Measurements from ENCODE around the gene PLEKHG5. TPM values are rescaled to one million over a fixed set of nuclear protein-coding genes. Genes with fewer than 3 reads are reported as not detected.

Gene PLEKHG5
- total RNA-seq, 1 experiment from 2014 or later: not detected

DNA sequence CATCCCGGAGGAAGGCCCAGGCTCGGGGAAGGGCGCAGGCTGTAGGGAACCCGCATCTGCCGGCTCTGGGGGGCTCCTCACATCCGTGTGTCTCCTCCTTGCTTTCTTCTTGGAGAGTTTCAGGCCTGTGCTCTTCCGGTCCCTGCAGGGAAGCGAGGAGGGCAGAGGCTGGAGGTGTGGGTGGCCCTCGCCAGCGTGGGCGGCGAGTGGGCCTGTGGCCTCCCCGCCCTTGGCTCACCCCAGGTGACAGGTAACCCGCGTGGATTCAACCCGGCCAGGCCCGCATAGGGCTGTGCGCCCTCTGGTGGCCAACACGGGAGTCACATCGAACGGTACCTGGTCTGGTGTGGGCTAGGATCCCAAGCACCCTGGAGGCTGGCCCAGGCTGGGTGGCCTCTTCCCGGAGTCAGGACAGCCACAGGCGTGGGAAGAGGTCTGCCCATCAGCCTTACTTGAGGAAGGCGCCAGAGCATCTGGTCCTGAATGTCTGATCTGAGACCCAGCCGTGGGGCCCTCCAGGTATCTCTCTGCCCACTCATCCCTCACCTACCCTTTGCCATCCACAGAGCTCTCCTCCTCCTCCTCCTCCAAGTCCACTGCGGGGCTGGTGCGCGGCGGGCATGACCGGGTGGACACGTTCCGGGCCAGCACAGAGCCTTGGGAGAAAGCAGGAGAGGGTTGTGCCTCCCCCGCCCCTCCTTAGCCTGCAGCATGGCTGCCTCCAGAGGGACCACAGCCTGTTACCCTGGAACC, 15.9 kb downstream of the PLEKHG5 start:
- H3K79me2 ChIP-seq (ENCODE audit: low read length): no peaks in the 10 kb centered on the region
- H3K9ac ChIP-seq (ENCODE audit: low read length): no peak overlapping the region
- no peaks in the 10 kb centered on the region for H3K9me3 ChIP-seq (ENCODE audit: low read length)
- no peaks in the 10 kb centered on the region for H3K9me2 ChIP-seq (replicated peaks; ENCODE audit: insufficient read depth, low read length)
- no peak overlapping the region for H2AFZ ChIP-seq (ENCODE audit: low read length)
- no peak overlapping the region for H3K27ac ChIP-seq (ENCODE audit: low read length)
- no peak overlapping the region for H3K4me2 ChIP-seq (ENCODE audit: low read depth, low read length, poor library complexity, severe bottlenecking)
- H3K4me1 ChIP-seq (ENCODE audit: low read length): 0 out of 2 replicates have a peak, but pooled peaks cover 2% of the 10 kb centered on the region
- peak; percentile 84 for DNase-seq
- no peaks in the 10 kb centered on the region for H3K36me3 ChIP-seq (ENCODE audit: insufficient read depth, low read length)
- H4K20me1 ChIP-seq (ENCODE audit: insufficient read depth, low read depth, low read length): 0 out of 2 replicates have a peak, but pooled peaks cover 4% of the 10 kb centered on the region
- no peak overlapping the region for H3K4me3 ChIP-seq (ENCODE audit: low read length)
- no peaks in the 10 kb centered on the region for H3K27me3 ChIP-seq (ENCODE audit: low read length)

GRCh38 chr1:6474815-6475282, 16.6 kb downstream of the PLEKHG5 start:
- no peak overlapping the region for H3K4me2 ChIP-seq (ENCODE audit: low read depth, low read length, poor library complexity, severe bottlenecking)
- no peaks in the 10 kb centered on the region for H3K9me3 ChIP-seq (ENCODE audit: low read length)
- H3K79me2 ChIP-seq (ENCODE audit: low read length): no peaks in the 10 kb centered on the region
- H3K9ac ChIP-seq (ENCODE audit: low read length): no peak overlapping the region
- no peaks in the 10 kb centered on the region for H3K9me2 ChIP-seq (replicated peaks; ENCODE audit: insufficient read depth, low read length)
- H3K36me3 ChIP-seq (ENCODE audit: insufficient read depth, low read length): no peaks in the 10 kb centered on the region
- H3K4me1 ChIP-seq (ENCODE audit: low read length): 0 out of 2 replicates have a peak, but pooled peaks cover 2% of the 10 kb centered on the region
- peak; percentile 53 for DNase-seq
- no peaks in the 10 kb centered on the region for H3K27me3 ChIP-seq (ENCODE audit: low read length)
- H2AFZ ChIP-seq (ENCODE audit: low read length): no peak overlapping the region
- no peak overlapping the region for H3K4me3 ChIP-seq (ENCODE audit: low read length)
- 0 out of 2 replicates have a peak, but pooled peaks cover 4% of the 10 kb centered on the region for H4K20me1 ChIP-seq (ENCODE audit: insufficient read depth, low read depth, low read length)
- H3K27ac ChIP-seq (ENCODE audit: low read length): no peak overlapping the region

DNA sequence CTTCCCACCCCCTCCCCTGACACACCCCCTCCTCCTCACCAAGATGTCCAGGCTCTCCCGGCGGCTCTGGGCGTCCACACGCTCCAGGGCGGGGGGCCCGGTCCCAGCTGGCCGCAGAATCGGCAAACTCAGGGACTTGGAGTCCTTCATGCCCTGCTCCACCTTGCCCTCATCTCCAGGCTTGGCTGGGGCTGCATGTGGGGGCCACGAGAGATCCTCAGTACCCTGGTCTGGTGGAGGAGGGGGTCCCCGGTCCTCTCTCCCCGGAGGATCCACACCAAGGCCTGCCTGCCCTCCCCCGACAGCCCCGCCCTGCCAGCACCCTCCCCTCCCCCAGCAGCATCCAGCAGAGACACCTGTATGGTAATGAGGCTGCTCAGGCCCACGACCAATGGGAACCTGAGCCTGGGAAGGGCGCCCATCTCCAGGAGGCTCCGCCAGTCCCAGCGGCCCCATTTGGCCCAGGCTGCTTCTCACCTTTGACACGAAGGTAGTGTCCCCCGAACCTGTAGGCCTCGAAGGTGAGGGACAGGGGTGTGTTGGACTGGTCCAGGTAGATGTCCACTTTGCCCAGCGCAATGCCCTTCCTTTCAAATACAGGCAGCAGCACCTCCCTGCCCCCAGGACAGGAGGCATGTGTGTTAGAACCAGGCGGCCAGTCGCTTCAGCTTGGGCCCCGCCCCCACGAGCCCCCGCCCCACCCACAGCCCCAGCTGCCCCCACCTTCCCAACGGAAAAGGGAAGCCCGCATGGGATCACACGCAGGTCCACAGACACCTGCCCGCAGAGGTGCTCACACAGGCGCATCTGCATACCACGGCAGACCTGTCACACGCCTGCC, 17.3 kb downstream of the PLEKHG5 start:
- DNase-seq: no peak
- Histone ChIP-seq H3K4me3 (ENCODE audit: low read length) (no peak overlapping the region), H2AFZ (ENCODE audit: low read length) (no peak overlapping the region), H3K27ac (ENCODE audit: low read length) (no peak overlapping the region), H3K36me3 (ENCODE audit: insufficient read depth, low read length) (no peaks in the 10 kb centered on the region), H3K9me3 (ENCODE audit: low read length) (no peaks in the 10 kb centered on the region), H3K9ac (ENCODE audit: low read length) (no peak overlapping the region), H3K79me2 (ENCODE audit: low read length) (no peaks in the 10 kb centered on the region), H3K4me2 (ENCODE audit: low read depth, low read length, poor library complexity, severe bottlenecking) (no peak overlapping the region), H3K4me1 (ENCODE audit: low read length) (0 out of 2 replicates have a peak, but pooled peaks cover 2% of the 10 kb centered on the region), H4K20me1 (ENCODE audit: insufficient read depth, low read depth, low read length) (0 out of 2 replicates have a peak, but pooled peaks cover 4% of the 10 kb centered on the region), H3K27me3 (ENCODE audit: low read length) (no peaks in the 10 kb centered on the region), H3K9me2 (replicated peaks; ENCODE audit: insufficient read depth, low read length) (no peaks in the 10 kb centered on the region)

- Histone ChIP-seq H3K4me1 (ENCODE audit: low read length) (0 out of 2 replicates have a peak, but pooled peaks cover 2% of the 10 kb centered on the region), H3K9me3 (ENCODE audit: low read length) (no peaks in the 10 kb centered on the region), H3K9me2 (replicated peaks; ENCODE audit: insufficient read depth, low read length) (no peaks in the 10 kb centered on the region), H3K9ac (ENCODE audit: low read length) (no peak overlapping the region), H2AFZ (ENCODE audit: low read length) (no peak overlapping the region), H3K36me3 (ENCODE audit: insufficient read depth, low read length) (no peaks in the 10 kb centered on the region), H4K20me1 (ENCODE audit: insufficient read depth, low read depth, low read length) (0 out of 2 replicates have a peak, but pooled peaks cover 4% of the 10 kb centered on the region), H3K27me3 (ENCODE audit: low read length) (no peaks in the 10 kb centered on the region), H3K27ac (ENCODE audit: low read length) (no peak overlapping the region), H3K79me2 (ENCODE audit: low read length) (no peaks in the 10 kb centered on the region), H3K4me3 (ENCODE audit: low read length) (no peak overlapping the region), H3K4me2 (ENCODE audit: low read depth, low read length, poor library complexity, severe bottlenecking) (no peak overlapping the region)
- no peak for DNase-seq
Measured at GRCh38 chr1:6473156-6473555, 18.3 kb downstream of the PLEKHG5 start.

GRCh38 chr1:6472391-6472790, 19.1 kb downstream of the PLEKHG5 start:
- no peak overlapping the region for H3K27ac ChIP-seq (ENCODE audit: low read length)
- no peaks in the 10 kb centered on the region for H3K36me3 ChIP-seq (ENCODE audit: insufficient read depth, low read length)
- DNase-seq: peak; percentile 68
- H3K9ac ChIP-seq (ENCODE audit: low read length): no peak overlapping the region
- no peaks in the 10 kb centered on the region for H3K27me3 ChIP-seq (ENCODE audit: low read length)
- H3K9me2 ChIP-seq (replicated peaks; ENCODE audit: insufficient read depth, low read length): no peaks in the 10 kb centered on the region
- H3K4me3 ChIP-seq (ENCODE audit: low read length): no peak overlapping the region
- H2AFZ ChIP-seq (ENCODE audit: low read length): no peak overlapping the region
- H4K20me1 ChIP-seq (ENCODE audit: insufficient read depth, low read depth, low read length): 0 out of 2 replicates have a peak, but pooled peaks cover 4% of the 10 kb centered on the region
- H3K9me3 ChIP-seq (ENCODE audit: low read length): no peaks in the 10 kb centered on the region
- H3K4me1 ChIP-seq (ENCODE audit: low read length): 0 out of 2 replicates have a peak, but pooled peaks cover 2% of the 10 kb centered on the region
- H3K4me2 ChIP-seq (ENCODE audit: low read depth, low read length, poor library complexity, severe bottlenecking): no peak overlapping the region
- no peaks in the 10 kb centered on the region for H3K79me2 ChIP-seq (ENCODE audit: low read length)

GRCh38 chr1:6471970-6472368, 19.5 kb downstream of the PLEKHG5 start:
- 0 out of 2 replicates have a peak, but pooled peaks cover 4% of the 10 kb centered on the region for H4K20me1 ChIP-seq (ENCODE audit: insufficient read depth, low read depth, low read length)
- H3K27me3 ChIP-seq (ENCODE audit: low read length): no peaks in the 10 kb centered on the region
- H3K27ac ChIP-seq (ENCODE audit: low read length): no peak overlapping the region
- H2AFZ ChIP-seq (ENCODE audit: low read length): no peak overlapping the region
- H3K9me2 ChIP-seq (replicated peaks; ENCODE audit: insufficient read depth, low read length): no peaks in the 10 kb centered on the region
- H3K36me3 ChIP-seq (ENCODE audit: insufficient read depth, low read length): no peaks in the 10 kb centered on the region
- no peaks in the 10 kb centered on the region for H3K9me3 ChIP-seq (ENCODE audit: low read length)
- H3K9ac ChIP-seq (ENCODE audit: low read length): no peak overlapping the region
- no peak for DNase-seq
- H3K79me2 ChIP-seq (ENCODE audit: low read length): no peaks in the 10 kb centered on the region
- 0 out of 2 replicates have a peak, but pooled peaks cover 2% of the 10 kb centered on the region for H3K4me1 ChIP-seq (ENCODE audit: low read length)
- H3K4me2 ChIP-seq (ENCODE audit: low read depth, low read length, poor library complexity, severe bottlenecking): no peak overlapping the region
- no peak overlapping the region for H3K4me3 ChIP-seq (ENCODE audit: low read length)

GRCh38 chr1:6471086-6471969, 20.1 kb downstream of the PLEKHG5 start:
- no peaks in the 10 kb centered on the region for H3K79me2 ChIP-seq (ENCODE audit: low read length)
- no peak overlapping the region for H3K4me3 ChIP-seq (ENCODE audit: low read length)
- H2AFZ ChIP-seq (ENCODE audit: low read length): no peak overlapping the region
- H3K4me1 ChIP-seq (ENCODE audit: low read length): 0 out of 2 replicates have a peak, but pooled peaks cover 2% of the 10 kb centered on the region
- H3K9ac ChIP-seq (ENCODE audit: low read length): no peak overlapping the region
- no peaks in the 10 kb centered on the region for H3K27me3 ChIP-seq (ENCODE audit: low read length)
- no peaks in the 10 kb centered on the region for H3K36me3 ChIP-seq (ENCODE audit: insufficient read depth, low read length)
- 0 out of 2 replicates have a peak, but pooled peaks cover 4% of the 10 kb centered on the region for H4K20me1 ChIP-seq (ENCODE audit: insufficient read depth, low read depth, low read length)
- H3K4me2 ChIP-seq (ENCODE audit: low read depth, low read length, poor library complexity, severe bottlenecking): no peak overlapping the region
- H3K9me3 ChIP-seq (ENCODE audit: low read length): no peaks in the 10 kb centered on the region
- no peak overlapping the region for H3K27ac ChIP-seq (ENCODE audit: low read length)
- H3K9me2 ChIP-seq (replicated peaks; ENCODE audit: insufficient read depth, low read length): no peaks in the 10 kb centered on the region
- DNase-seq: no peak

Data from Karpas-422 (cell line).